HG02678 (cell line): ENCODE data around the gene RHBG.

ENCODE experiments used
- ATAC-seq: cut with Tn5 transposase; IDR thresholded peaks from one replicate; pipeline ENCODE4 v1.9.1; 2021; ENCODE audit warnings: mild to moderate bottlenecking, moderate library complexity; ENCODE audit not compliant: unreplicated experiment

The RHBG gene

GRCh38 chr1:156385534-156386031 lies 16.6 kb downstream of the RHBG start:
- no peak for ATAC-seq

- ATAC-seq = no peak
These were observed 17.3 kb downstream of the RHBG start for GRCh38 chr1:156386134-156386901.

DNA sequence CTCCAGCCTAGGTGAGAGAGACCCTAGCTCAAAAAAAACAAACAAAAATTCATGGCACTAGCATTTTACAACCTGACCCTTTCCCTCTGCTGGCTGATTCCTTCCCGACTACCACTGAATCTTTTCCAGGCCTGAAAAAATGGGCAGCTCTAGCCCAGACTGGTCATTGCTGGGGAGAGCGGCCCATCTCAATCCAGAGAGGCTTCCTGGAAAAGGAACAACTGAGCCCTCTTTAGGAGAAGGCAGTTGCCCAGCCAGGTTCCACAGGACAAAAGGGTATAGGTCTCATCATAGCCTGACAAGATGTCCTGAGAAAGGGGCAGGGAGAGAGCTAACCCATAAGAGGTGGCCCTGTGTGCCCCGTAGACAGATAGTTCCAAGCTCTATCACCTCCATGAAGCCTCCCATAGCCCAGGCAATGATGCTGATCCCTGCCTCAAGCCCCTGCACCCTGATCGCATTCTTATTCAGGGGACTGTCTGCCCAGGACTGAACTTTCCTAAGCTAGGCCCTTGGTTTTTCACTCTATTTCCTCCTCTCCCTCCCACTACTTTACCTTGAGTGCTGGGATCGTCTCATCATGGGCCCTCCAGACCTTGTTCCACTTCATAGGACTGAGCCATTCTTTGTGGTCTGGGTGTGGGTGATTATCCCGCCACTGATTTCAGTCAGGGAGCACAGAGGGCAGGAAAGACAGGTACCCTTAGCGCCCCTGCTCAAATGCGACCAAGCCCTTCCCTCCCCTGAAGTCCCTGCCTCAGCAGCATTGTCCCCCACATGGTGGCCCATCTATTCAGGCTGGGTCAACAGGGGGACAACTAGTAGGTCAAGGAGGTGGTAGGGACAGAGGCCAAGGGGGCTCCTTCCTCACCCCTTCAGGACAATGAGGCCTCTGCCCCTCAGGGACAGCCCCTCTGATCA lies 18.2 kb downstream of the RHBG start:
- ATAC-seq = no peak

DNA sequence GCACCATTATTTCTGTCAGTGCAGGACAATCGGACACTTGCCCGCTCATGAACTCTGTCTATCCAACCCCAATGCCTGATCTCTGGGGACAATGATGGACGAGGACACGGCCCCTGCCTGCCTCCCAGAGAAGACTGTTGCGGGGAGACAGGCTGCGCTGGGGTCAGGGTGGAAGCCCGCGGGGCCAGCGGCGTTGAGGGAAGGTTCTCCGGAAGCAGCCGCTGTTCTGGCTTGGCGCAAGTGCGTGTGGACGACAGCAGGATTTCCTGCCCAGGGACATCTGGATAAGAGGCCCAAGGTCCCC lies 18.8 kb downstream of the RHBG start:
- no peak for ATAC-seq

- no peak for ATAC-seq
These were observed 19.4 kb downstream of the RHBG start for GRCh38 chr1:156388174-156389137.

DNA sequence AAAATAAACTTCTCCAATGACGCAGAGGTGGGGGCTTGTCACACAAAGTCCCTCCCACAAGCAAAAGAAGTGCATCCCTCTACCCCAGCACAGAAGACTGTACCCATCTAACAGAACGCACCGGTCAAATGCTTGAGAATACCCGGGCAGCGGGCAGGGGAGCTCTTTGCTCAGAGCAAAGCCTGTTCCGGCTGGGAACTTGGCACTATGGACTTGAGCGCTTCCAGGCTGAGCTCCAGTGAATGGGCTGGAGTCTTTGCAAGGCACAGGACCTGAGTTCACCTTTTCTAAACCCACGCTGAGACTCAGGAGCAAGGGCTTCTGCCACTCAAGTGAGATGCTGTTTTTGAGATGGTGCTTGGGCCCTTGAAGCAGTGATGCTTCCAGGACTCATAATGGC lies 20.3 kb downstream of the RHBG start:
- ATAC-seq = no peak

GRCh38 chr1:156390469-156391365 lies 21.7 kb downstream of the RHBG start:
- ATAC-seq = no peak

DNA sequence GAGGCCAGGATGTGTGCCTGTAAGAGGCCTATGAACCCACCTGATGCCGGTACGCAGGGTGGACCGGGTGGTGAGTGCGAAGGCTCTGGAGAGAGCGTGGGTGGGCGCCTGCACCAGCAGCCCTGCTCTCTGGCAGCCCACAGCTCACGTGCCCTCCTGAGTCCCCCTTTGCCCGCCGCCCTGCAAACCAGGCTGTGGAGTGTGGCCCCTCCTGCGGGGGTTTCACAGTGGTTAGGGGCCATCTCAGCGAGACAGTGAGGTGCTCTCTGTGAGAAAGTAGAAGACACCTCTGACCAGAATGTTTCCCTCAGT lies 22.3 kb downstream of the RHBG start:
- ATAC-seq = no peak

GRCh38 chr1:156391701-156392100 lies 22.7 kb downstream of the RHBG start:
- ATAC-seq = no peak

- no peak for ATAC-seq
These were observed 23.4 kb downstream of the RHBG start for GRCh38 chr1:156392452-156392853.

- no peak for ATAC-seq
These were observed 24.1 kb downstream of the RHBG start for GRCh38 chr1:156393095-156393494.

GRCh38 chr1:156394082-156394481 lies 25.1 kb downstream of the RHBG start:
- no peak for ATAC-seq

DNA sequence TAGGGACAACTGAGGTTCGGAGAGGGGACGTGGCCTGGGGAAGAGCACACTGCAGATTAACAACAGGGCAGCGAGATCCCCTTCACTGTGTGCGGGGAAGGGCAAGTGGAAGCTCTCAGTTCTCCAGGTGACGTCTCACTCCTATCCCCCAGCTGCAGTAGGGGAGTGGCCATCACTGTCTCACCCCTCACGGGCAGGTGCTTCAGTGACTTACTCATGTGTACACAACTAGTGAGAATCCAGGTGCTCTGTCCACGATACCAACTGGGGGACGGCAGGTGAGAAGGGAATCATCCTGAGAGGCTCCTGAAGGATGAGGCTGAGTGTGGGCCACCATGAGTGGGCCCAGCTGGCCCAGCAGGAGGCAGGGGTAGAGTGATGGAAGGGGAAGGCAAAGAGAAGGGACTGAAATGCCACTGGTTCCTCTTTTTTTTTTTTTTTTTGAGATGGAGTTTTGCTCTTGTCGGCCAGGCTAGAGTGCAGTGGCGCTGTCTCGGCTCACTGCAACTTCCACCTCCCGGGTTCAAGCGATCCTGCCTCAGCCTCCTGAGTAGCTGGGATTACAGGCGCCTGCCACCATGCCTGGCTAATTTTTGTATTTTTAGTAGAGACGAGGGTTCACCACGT lies 25.9 kb downstream of the RHBG start:
- no peak for ATAC-seq

DNA sequence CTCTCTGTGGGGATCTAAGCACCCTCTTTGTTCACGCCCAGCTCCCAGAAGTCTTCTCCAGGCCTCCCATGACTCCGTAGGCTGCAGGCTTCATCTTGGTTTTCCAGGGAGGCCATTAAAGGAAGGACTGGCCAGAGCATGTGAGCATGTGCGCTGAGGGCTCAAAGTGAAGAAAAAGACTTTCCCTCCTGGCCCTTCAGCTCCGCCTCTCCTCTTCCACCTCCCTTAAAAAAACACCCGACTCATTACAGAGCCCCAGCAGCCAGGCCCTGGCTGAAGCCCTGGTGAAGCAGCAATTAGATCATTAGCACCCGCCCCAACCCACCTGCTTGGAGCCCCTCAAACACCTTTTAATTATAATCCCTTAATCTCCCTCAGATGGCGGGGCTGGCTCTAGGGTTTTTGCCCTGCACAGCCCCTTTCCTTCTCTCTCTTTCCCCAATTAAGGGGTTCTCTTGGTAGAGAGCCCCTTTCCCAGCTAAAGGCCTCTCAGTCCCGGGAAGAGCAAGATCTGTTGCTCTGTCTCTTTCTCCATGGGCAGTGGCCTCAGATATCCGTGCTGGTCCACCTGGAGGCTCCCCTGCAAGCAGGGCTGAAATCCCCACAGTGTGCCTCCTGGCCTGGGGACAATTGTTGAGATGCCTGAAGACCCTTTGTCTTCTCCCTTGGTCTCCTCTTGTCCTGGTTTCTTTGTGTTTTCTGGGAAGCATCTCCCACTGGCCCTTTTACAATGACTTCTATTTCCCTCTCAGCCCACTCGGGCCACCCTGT lies 30.5 kb downstream of the RHBG start:
- ATAC-seq = no peak

GRCh38 chr1:156400191-156400935 lies 31.4 kb downstream of the RHBG start:
- ATAC-seq = no peak

DNA sequence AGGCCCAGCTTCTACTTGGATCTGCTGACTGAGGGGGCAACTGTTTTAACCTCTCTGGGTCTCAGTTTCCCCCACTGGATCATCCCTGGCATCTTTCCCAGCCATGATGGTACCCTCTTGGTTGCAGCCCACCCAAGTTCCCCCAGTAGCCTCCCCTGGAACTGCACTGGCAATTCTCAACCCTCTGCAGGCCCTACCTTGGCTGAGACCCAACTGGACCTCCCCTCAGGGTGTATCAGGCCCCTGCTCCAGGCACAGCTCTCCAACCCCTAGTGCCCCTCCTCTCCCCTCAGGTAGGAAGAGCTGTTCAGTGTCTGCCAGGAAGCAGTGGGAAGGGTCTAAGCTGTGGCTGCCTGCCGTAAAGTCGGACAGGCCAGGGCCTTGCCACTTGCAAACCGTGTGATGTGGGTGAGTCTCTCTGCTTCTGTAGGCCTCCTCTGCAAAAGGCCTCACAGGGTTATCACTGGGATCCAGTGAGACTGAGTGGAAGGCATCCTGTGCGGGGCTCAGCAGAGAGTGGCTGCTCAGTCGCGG lies 32.1 kb downstream of the RHBG start:
- no peak for ATAC-seq

GRCh38 chr1:156401681-156402081 lies 32.7 kb downstream of the RHBG start:
- ATAC-seq = no peak
